GM21381 (cell line): ENCODE data around the gene CACNA1S.

Experiments used
- ATAC-seq: cut with Tn5 transposase; IDR thresholded peaks from one replicate; pipeline ENCODE4 v1.9.1; 2021; ENCODE audit warnings: mild to moderate bottlenecking, moderate library complexity; ENCODE audit not compliant: unreplicated experiment

Gene CACNA1S

GRCh38 chr1:201096041-201096461 lies 16.2 kb downstream of the CACNA1S start:
- ATAC-seq: no peak

- no peak for ATAC-seq
Observed at GRCh38 chr1:201095581-201095980, 16.6 kb downstream of the CACNA1S start.

- ATAC-seq: no peak
Observed at GRCh38 chr1:201094832-201095231, 17.4 kb downstream of the CACNA1S start.

DNA sequence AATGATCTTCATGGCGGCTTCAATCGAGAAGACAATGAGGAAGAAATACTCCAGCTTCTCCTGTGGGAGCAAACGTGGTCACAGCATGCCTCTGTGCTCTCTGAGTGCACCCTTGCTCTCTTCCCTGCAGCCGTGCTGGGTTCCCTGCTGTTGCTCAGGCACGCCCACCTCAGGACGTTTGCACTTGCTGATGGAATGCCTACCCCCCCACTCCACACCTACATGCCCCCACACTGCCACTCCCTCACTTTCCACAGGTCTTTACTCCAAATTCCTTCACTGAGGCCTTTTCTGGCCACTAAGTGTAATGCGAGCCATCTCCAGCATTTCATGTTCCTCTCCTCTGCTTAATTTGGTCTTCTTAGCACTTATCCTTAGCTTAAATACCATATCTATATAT lies 18.3 kb downstream of the CACNA1S start:
- no peak for ATAC-seq

GRCh38 chr1:201093561-201093960 lies 18.7 kb downstream of the CACNA1S start:
- no peak for ATAC-seq

- no peak for ATAC-seq
Observed at GRCh38 chr1:201092738-201093137, 19.5 kb downstream of the CACNA1S start.

DNA sequence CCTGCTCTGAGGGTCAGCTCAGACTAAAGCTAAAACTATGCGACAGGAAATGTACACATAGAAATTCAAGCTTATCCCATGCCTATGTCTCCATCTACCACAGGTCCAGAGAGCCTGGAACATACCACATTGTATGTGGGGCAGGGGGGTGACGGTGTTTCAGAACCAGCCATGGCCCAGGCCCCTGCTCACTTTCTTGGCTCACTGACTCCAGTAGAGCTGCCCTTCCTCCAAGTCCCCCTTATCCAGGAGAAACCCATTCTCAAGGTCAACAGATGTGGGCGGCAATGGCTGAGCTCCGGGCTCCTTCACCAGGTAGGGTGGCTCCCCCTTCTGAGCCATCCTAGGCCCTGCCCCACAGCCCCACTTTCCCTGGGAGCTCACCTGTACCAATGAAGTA lies 21.0 kb downstream of the CACNA1S start:
- no peak for ATAC-seq

- no peak for ATAC-seq
Observed at GRCh38 chr1:201090541-201090940, 21.7 kb downstream of the CACNA1S start.

- ATAC-seq: no peak
Observed at GRCh38 chr1:201089596-201089995, 22.6 kb downstream of the CACNA1S start.

- ATAC-seq: no peak
Observed at GRCh38 chr1:201088901-201089525, 23.2 kb downstream of the CACNA1S start.

GRCh38 chr1:201088395-201088794 lies 23.8 kb downstream of the CACNA1S start:
- no peak for ATAC-seq

- ATAC-seq: no peak
Observed at GRCh38 chr1:201085902-201086735, 26.1 kb downstream of the CACNA1S start.

DNA sequence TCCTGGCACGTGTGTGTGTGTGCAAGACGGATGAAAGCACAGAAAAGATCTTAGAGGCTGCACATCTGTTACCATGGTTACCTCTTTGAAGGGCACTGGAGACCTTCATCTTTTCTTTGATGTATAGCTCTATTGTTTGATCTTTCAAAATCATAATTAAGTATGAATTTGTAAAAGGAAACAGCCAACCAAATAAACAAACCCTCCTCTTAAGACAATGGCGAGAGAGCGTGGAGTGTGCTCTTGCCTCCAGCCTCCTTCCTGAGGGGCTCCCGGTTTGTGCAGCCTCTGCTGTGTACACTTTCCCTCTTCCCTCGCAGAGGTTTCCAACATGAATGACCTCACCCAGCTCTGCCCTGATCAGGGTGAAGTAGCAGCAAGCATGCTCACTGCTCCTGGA lies 27.9 kb downstream of the CACNA1S start:
- ATAC-seq: no peak

- no peak for ATAC-seq
Observed at GRCh38 chr1:201083741-201084140, 28.5 kb downstream of the CACNA1S start.

- ATAC-seq: no peak
Observed at GRCh38 chr1:201080135-201080534, 32.1 kb downstream of the CACNA1S start.

DNA sequence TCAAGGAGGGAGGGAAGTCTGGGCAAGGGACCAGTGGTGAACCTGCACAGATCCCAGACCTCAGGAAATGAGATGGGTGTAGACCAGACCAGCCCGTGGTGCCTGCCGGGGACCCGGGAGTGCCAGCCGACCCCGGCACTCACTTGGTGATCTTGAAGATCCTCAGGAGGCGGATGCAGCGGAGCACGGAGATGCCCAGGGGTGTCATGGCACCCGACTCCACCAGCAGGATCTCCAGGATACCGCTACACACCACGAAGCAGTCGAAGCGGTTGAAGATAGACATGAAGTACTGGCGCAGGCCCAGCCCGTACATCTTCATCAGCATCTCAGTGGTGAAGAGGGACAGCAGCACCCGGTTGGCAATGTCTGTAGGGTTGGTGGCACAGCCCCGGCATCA lies 34.5 kb downstream of the CACNA1S start:
- ATAC-seq: no peak

- no peak for ATAC-seq
Observed at GRCh38 chr1:201077116-201077515, 35.1 kb downstream of the CACNA1S start.

DNA sequence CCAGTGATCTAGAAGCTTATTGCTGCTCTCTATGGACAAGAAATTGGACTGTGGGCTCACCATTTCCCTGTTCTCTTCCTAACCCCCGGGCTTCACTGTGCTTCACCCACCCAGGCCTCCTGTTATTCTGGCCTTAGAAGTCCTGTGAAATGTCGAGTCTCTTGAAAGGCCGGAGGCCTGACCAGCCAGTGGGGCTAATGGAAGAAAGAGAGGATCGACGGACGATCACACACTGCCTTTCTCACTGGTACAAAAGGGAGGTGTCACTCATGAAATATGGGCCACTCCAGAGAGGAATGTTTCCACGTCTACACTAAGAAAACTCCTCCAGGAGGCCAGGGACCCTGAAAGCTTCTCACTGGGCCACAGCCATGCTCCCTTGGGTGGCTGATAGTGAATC lies 36.1 kb downstream of the CACNA1S start:
- ATAC-seq: no peak

DNA sequence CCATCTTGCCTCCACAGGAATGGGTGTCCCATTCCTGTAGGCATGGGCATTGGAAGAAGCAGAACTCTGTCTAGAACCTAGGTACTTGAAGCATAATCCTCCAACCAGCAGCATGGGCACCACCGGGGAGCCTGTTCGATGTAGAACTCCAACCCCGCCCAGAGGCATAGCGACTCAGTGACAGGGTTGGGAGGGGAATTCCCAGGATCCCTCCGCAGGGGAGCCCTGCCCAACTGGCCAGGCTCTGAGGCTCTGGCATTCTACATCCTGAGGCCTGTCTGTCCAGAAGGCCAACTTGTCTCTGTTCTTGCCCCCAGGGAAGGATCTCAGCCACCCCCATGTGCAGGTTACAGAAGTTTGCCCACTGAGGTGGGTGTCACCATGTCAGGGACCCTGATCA lies 38.2 kb downstream of the CACNA1S start:
- no peak for ATAC-seq

DNA sequence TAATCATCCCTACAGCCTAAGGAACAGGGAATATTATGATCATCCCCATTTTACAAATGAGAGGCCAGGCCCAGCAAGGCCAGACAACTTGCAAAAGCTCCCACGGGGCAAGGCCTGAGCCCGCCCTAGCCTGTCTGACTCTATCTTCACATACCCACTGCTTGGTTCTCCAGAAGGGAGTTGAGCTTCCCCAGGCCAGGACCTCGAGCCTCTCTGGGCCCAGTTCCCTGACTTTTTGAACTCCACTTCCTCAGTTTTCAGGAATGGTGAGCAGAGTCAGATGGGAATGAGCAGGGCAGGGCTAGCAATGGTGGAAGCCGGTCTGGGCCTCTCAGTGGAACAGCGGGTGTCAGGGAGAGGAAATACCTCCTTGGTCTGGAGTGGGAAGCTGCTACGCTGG lies 39.3 kb downstream of the CACNA1S start:
- ATAC-seq: no peak

GRCh38 chr1:201072149-201072548 lies 40.1 kb downstream of the CACNA1S start:
- no peak for ATAC-seq

DNA sequence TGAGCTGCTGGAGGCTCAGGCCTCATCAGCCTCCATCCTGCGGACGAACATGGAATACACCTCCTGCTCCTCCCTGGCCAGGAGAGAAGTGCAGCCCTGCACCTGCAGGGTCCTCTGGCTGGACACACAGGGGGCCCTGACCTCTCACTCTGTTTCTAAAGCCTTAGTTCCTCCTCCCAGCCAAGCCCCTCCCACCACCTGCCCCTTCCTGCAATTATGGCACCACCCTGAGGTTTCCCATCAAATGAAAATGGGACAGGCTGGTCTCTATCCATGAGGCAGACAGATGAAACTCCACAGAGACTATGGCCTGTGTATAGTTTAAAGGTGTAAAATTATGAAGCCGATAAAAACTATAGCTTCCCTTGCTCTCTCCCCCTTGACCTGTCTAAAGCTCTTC lies 42.6 kb downstream of the CACNA1S start:
- no peak for ATAC-seq
